ENCODE measurements around the gene UBQLNL.

- TF ChIP-seq CTCF (IDR thresholded peaks at IDR 0.05), result no peak
- TF ChIP-seq POLR2A (IDR thresholded peaks at IDR 0.05), result no peak
Observed at GRCh38 chr11:5507933-5508305, 8.6 kb downstream of the UBQLNL start.
